NCI-H2171 (cell line): Measurements from ENCODE around the gene ZBTB7C.

Source experiments
- DNase-seq: peaks from one replicate; lab custom pipeline; 2025; lab: John Stamatoyannopoulos, UW

ZBTB7C gene

GRCh38 chr18:48390641-48391040, 18.5 kb downstream of the ZBTB7C start:
- no peak for DNase-seq

GRCh38 chr18:48388478-48388877, 20.7 kb downstream of the ZBTB7C start:
- no peak for DNase-seq

DNA sequence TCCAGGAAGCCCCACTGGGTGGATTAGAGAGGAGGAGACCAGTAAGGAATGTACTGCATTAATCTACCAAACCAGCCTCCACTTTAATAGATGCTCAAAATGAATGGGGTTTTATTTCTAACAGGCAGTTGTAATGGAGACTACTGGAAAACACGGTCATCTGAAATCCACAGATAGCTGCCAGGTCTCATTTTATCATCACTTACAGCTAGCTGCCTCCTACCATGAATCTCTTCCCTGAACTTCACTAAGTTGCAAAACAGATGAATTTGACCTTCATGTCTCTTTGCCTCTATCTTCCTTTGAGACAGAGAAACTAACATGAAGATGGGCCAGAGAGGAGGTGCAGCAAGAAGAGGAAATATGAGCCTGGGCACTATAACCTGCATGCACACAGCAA, 21.9 kb downstream of the ZBTB7C start:
- no peak for DNase-seq

DNA sequence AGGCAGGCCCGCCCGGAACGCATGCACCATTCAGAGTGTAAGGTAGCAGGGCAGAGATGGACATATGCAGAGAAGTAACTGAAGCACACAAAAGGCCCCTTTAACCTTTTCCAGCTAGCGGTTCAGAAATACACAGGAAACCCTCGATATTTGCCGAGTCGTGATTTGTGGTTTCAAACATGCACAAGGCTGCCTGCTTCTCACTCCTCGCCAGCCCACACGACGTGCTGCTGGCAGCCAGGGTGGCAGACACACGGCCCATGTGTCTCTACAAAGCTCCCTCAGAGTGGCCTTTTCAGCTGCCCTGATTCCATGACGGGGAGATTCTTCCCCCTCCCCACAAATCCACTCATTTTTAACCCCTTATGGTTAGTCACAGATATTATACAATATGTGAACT, 23.6 kb downstream of the ZBTB7C start:
- no peak for DNase-seq

DNA sequence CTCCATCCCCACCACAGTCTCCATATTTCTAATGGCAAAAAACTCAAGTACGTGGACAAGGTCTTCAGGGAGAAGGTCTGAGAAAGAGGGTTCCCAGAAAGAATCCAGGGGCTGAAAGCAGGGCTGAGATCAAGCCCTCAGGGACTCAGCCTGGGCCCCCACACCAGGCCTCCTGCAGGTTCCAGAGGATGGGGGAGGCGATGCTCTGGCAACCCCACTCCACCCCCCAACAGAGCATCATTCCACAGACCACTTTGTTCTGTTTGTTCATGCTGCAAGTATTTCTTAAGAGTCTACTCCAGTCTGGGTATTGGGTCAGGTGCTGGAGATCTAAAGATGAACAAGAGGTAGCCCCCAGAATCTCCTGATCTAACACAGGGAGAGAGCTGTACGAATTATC, 32.2 kb downstream of the ZBTB7C start:
- DNase-seq: no peak

DNA sequence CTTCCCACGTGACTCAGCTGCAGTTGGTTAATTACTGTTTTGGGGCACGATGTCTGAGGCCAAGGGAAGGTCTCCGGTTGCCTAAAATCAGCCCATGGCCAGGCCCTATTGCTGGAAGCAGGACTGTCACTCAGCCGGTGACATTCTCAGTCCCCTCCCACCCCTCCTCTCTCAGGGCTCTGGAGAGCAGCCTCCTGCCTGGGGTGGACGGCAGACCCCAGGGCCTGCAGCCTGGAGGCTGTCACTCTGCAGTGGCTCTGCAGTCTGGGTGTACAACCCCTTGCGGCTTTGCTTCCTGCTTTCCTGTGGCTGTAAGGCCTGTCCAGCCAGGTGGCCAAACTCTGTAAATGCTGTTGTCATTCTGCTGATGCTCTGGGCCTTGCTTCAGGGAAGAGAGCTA, 32.8 kb downstream of the ZBTB7C start:
- DNase-seq: no peak

DNA sequence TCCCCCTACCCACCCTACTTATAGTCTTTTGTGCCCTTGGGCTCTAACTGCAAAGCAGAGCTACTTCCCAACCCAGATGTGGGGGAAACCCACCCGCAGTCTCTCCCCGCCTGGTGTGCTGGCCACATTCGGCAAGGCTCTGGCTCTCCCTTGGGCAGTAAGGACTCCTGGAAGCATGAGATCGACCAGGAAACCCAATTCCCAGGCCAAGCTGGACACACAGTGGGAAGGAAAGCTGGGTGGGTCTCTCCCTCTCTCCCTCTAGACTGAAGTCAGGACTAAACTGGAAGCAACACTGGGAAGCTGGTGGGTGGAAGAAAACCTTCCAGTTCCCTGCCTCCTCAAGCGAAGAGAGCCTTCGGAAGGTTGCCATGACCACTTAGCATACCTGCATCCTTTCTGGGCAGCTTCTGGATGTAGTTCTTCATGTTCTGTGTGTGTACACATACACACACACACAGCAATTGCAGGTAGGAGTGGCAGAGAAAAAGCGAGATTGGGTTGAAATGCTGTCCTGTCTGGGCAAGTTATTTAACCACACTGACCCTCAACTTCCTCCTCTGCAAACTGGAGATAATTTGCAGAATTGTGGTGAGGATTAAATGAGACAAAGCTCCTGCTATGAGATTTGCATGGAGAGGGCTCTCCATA, 33.9 kb downstream of the ZBTB7C start:
- no peak for DNase-seq

DNA sequence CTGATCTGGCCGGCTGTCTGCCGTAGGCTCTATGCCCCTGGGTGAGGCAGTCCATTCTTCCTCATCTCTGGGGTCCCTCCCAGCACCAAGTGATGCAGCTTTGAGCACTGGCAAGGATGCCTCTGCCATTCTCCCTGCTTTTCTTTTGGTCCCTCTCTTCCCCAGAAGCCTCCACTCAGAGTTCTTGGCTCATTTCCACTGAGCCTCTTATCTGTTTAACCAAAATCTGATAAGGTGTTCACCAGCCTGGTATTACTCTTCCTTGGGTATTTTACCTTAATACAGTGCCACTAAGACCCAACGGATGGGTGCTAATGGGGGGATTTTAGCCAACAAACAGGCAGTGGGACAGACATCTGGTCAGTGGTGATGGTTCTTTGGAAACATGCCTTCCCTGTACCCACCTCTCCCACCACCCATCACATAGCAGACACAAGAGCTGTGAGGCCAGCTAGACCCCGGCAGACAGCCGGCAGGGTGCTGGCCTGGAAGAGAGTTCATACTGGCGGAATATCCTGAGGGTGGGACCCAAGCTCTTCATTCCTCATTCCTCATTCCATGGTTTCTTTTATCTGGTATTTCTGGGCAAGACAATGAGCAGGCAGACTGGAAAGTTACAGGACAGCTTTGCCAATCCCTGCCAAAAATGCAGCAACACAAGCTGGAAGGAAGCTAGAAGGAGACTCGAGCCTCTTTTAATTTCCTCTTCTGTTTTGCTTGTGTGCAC, 34.6 kb downstream of the ZBTB7C start:
- DNase-seq: no peak

GRCh38 chr18:48371854-48372602, 37.2 kb downstream of the ZBTB7C start:
- DNase-seq: no peak

- no peak for DNase-seq
Measured at GRCh38 chr18:48367557-48367956, 41.6 kb downstream of the ZBTB7C start.

- DNase-seq: no peak
Measured at GRCh38 chr18:48365965-48366364, 43.2 kb downstream of the ZBTB7C start.

GRCh38 chr18:48364146-48364545, 45.0 kb downstream of the ZBTB7C start:
- DNase-seq: no peak

GRCh38 chr18:48363175-48363574, 46.0 kb downstream of the ZBTB7C start:
- DNase-seq: no peak

DNA sequence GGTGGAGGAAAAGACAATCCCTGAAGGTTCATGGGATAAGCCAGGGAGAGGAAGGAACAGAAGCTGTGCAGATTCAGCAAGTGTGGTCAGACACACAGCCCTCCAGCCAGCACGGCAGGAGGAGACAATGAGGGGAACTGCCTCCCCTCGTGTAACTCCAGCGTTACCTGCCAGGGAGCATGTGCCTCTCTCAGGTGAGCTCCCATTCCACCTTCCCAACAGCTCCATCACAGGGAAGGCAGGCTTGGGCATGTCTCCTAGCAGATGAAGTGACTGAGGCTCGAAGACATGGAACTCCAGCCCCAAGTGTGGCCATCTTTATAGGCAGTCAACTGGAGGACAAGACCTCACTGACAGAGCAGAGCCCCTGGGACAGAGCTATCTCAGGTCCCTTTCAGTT, 47.4 kb downstream of the ZBTB7C start:
- no peak for DNase-seq

GRCh38 chr18:48360376-48361021, 48.7 kb downstream of the ZBTB7C start:
- DNase-seq: no peak

GRCh38 chr18:48359626-48360025, 49.6 kb downstream of the ZBTB7C start:
- no peak for DNase-seq

GRCh38 chr18:48358868-48359267, 50.3 kb downstream of the ZBTB7C start:
- no peak for DNase-seq

DNA sequence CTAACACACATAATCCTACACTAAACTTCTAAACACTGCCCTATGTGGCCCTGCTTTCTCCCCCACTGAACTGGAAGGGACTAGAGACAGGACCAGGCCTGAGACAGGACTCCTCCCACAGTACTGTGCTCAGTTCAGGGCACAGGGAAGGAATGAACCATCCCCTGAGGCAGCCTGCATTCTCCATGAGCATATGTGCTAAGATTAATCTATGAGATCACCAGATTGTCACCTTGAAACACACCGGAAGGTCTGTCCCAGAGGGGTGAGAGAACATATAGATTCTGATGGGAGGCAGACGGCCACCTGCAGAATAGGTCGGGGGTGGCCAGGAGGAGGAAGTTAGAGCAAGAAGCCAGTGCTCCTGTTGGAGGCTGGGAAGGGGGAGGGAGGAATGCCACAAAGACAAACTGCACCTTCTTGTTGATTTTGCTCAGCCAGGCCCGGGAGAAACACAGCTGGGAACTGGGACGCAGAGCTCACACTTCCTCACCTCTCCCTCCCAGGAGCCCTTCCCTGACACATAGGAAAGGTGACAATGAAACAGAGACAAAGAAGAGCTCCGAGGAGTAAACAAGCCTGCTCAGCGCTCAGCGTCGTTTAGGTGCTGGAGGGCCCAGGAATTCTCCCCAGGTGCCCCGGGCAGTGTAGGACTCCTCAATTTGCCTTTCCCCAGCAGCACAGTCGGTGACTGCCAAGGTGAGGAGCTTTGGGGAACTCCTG, 52.1 kb downstream of the ZBTB7C start:
- DNase-seq: peak; percentile 31

DNA sequence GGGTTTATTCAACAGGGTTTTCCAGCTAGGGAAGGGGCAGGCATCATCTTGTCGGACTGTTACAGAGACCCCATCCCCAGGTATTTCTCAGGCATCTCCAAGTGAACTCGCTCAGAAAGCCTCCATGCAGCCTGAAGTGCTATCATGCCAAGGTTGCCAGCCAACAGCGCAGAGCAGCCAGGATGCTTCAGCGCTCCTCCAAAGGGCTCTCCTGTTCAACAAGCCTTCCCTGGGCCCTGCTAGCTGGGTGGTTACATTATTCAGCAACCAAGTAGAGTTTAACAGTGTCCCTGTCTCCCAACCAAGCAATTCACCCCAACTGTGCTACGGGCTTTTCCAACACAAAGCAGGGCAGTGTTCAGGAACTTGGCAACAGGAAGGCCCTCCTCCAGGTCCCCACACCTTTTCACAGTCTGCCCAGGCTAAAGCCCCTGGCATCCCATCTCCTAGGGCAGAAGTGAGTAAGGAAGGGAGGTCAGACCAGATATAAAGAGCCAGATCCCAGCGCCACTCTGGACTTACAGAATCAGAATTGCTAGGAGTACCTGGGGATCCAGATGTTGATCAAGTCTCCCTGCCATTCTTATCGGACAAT, 52.9 kb downstream of the ZBTB7C start:
- DNase-seq: no peak

DNA sequence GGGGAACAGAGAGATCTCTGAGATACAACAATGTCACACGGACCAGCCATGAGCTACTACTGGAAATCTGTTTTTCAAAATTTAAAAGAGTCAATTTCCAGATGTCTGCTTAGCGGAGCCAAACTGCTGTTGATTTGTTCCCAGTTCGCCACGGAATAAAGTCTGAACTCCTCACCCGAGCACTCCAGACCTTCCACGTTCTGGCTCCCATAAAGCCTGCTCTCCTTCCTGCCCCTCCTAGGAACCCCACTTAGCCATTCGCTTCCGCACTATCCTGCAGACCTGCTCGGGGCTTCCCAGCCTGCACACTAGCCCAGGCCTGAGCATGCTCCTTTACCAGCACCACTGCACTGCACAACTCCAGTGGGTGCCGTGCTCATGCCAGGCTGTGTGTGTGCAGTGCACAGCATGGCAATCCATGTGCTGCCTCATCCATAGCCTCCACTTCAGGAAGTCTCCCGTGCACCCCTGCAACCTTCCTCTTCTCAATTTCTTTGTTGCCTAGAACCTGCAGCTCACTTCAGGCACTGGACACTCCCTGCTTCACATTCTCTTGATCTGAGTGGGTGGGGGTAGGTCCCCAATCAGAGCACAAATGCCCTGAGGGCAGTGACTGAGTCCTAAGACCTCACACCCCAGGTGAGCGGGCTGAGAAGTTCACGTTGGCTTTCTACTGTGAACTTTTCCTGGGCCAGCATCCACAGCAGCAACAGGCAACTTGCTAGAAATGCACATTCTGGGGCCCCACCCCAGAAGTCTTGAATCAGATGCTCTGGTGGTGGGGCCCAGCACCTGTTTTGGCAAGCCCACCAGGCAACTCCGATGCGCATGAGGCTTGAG, 53.7 kb downstream of the ZBTB7C start:
- no peak for DNase-seq
